NAMALWA (cell line): ENCODE results near the gene TAF1B.
"Not testable (repeated sequence)": the region's sequence is repeated elsewhere in the genome, so short reads cannot be mapped to it uniquely, and the experiment has no call there.

Experiments used
- DNase-seq: peaks from one replicate; pipeline ENCODE4 v3.0.0-alpha.2; 2015; ENCODE audit warnings: low spot score

Gene TAF1B

GRCh38 chr2:9831670-9832069, 11.6 kb upstream of the TAF1B start:
- DNase-seq: no peak

GRCh38 chr2:9832586-9832985, 10.7 kb upstream of the TAF1B start:
- DNase-seq: no peak

GRCh38 chr2:9835068-9835467, 8.2 kb upstream of the TAF1B start:
- not testable (repeated sequence) for DNase-seq

- DNase-seq: no peak
Measured at GRCh38 chr2:9836074-9836473, 7.2 kb upstream of the TAF1B start.

GRCh38 chr2:9836517-9836916, 6.8 kb upstream of the TAF1B start:
- no peak for DNase-seq

GRCh38 chr2:9837451-9837850, 5.8 kb upstream of the TAF1B start:
- DNase-seq: no peak

- no peak for DNase-seq
Measured at GRCh38 chr2:9838391-9838790, 4.9 kb upstream of the TAF1B start.

GRCh38 chr2:9842487-9843228, 616 bp upstream of the TAF1B start:
- DNase-seq: peak; percentile 11

- DNase-seq: no peak
Measured at GRCh38 chr2:9844036-9844483, 786 bp downstream of the TAF1B start.

- DNase-seq: peak; percentile 45
Measured at GRCh38 chr2:9844576-9844975, 1.3 kb downstream of the TAF1B start.

- no peak for DNase-seq
Measured at GRCh38 chr2:9846554-9846953, 3.3 kb downstream of the TAF1B start.

GRCh38 chr2:9847140-9847539, 3.9 kb downstream of the TAF1B start:
- DNase-seq: no peak

- no peak for DNase-seq
Measured at GRCh38 chr2:9852881-9853280, 9.6 kb downstream of the TAF1B start.

- DNase-seq: no peak
Measured at GRCh38 chr2:9857814-9858729, 14.8 kb downstream of the TAF1B start.

- DNase-seq: no peak
Measured at GRCh38 chr2:9858730-9859068, 15.4 kb downstream of the TAF1B start.

- DNase-seq: not testable (repeated sequence)
Measured at GRCh38 chr2:9860922-9861580, 17.8 kb downstream of the TAF1B start.

GRCh38 chr2:9867881-9868280, 24.6 kb downstream of the TAF1B start:
- DNase-seq: no peak

- DNase-seq: no peak
Measured at GRCh38 chr2:9873337-9873736, 30.1 kb downstream of the TAF1B start.

GRCh38 chr2:9877026-9877425, 33.8 kb downstream of the TAF1B start:
- no peak for DNase-seq

- no peak for DNase-seq
Measured at GRCh38 chr2:9877726-9878125, 34.5 kb downstream of the TAF1B start.

GRCh38 chr2:9879455-9880194, 36.4 kb downstream of the TAF1B start:
- no peak for DNase-seq

- DNase-seq: no peak
Measured at GRCh38 chr2:9883897-9884296, 40.6 kb downstream of the TAF1B start.
